Heart left ventricle (tissue), 13 donors: ENCODE measurements around the gene SLC29A2.

Experiments
- CTCF ChIP-seq, 12 donors: fragments of 200-600 bp; sonication (generic) in 4 of 12; IDR thresholded peaks; one replicate each; pipeline versions ENCODE4 v1.5.0 to v1.8.0; 2018 to 2022; ENCODE audit warnings: antibody characterized with exemption in 12 of 12, mild to moderate bottlenecking in 5 of 12
- POLR2A ChIP-seq, 2 donors: fragments of 450-650 bp; IDR thresholded peaks; one replicate each; pipeline ENCODE4 v1.6.1; 2017; ENCODE audit warnings: antibody characterized with exemption in 2 of 2, mild to moderate bottlenecking in 2 of 2, moderate library complexity in 2 of 2
- donor health status: ischemic (EF 13 %, LVEDD 7.1; RV severe dilation, severe dysfunction).
- donor health status: DM: no; HTN: yes; CAD: no.
- donor health status: DM: no; HTN: no; CAD: no.
- donor health status: ischemic (EF 25% LVEDD 6.9; RV normal size, moderate dysfunction).
- donor health status: ischemic (EF 25% LVEDD 5.7; RV mildly dilated, moderate dysfunction).
- donor health status: ischemic (EF 35%, LVEDD 5.7; RV mildly dilated, moderate dysfunction).
- donor health status: nonischemic (EF 11% LVEDD 7.7; RV severe dilation, severe dysfunction).
- donor health status: DM: yes; HTN: yes; CAD: no.
- donor health status: PGD.
- donor health status: ischemic (EF 29% LVEDD 5.4; RV normal size, mild dysfunction).
- donor health status: nonischemic (EF 23%, LVEDD 6.1; RV moderate dilation, normal function).

- no peak for TF ChIP-seq CTCF (IDR thresholded peaks at IDR 0.05)
- TF ChIP-seq POLR2A (IDR thresholded peaks at IDR 0.05), result no peak
These were observed 41.6 kb upstream of the SLC29A2 start for GRCh38 chr11:66413167-66413566.
